Inferior parietal cortex (tissue), 1 donor: ENCODE data around the gene LCE7A.

Experiments used
- DNase-seq: peaks from one replicate; pipeline ENCODE4 v3.0.0-alpha.2; 2016; ENCODE audit errors: extremely low spot score

The LCE7A gene

DNA sequence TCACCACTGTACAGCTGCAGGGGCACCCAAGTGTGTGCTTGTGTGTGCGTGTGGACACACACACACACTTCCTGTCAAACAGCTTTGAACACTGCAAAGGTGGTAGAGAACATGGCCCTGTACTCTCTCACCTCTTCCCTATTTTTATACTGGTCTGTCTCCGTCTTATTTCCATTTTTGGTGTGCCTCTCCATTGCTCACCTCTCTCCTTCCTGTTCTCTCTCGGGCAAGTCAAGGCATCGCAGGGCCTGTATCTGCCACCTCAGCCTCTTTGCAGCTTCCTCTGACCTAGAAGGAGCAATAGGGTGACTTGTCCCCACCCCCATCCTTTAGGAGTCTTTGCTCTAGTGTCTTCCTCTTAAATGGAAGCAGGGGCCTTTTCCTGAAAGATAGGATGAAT is 20.5 kb downstream of the LCE7A start:
- DNase-seq = no peak

DNA sequence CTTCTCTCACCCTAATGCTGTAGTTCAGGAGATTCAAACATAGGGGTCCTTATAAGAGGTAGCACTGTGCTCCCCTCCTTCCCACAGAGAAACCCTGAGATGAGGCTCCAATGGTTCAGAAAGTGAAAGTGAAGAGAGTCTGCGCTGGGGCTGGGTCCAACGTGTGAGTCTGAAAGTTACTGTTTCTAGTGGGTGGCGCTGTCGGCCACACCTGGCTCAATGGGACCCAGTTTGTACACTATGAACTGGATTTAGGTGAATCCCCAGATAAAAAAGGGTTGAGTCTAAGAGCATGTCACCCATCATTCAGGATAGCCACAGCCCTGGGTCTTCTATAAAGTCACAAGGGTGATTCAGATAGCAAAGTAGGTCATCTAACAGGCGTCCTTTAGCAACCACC is 21.1 kb downstream of the LCE7A start:
- DNase-seq = no peak

DNA sequence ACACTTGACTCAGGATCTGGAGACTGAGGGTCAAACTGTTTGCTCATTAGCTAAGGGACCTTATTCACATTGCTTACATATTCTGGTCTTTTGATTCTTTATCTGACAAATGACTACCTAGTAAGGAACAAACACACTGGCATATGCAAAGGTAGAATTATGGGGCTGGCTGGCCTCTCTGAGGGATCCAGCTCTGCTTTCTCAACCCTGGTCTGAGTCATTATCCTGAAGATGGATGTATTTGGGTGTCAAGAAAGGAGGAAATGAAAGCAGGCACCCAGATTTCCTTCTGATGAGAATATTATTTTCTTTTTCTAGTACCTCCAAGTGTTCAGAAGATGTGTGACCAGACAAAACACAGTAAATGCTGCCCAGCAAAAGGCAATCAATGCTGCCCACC is 24.3 kb downstream of the LCE7A start:
- DNase-seq = no peak

DNA sequence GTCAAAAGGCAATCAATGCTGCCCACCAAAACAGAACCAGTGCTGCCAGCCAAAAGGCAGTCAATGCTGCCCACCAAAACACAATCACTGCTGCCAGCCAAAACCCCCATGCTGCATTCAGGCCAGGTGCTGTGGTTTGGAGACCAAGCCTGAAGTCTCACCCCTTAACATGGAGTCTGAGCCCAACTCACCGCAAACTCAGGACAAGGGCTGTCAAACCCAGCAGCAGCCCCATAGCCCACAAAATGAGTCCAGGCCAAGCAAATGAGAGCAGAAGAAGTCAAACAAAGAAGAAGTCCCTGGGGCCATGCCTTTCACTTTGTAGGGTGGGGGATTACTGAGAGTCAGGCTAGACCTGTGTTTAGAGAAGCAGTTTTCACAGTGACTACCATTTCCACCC is 24.7 kb downstream of the LCE7A start:
- no peak for DNase-seq

GRCh38 chr1:152884966-152885624 is 25.3 kb downstream of the LCE7A start:
- no peak for DNase-seq

- no peak for DNase-seq
These were observed 26.3 kb downstream of the LCE7A start for GRCh38 chr1:152886085-152886484.

DNA sequence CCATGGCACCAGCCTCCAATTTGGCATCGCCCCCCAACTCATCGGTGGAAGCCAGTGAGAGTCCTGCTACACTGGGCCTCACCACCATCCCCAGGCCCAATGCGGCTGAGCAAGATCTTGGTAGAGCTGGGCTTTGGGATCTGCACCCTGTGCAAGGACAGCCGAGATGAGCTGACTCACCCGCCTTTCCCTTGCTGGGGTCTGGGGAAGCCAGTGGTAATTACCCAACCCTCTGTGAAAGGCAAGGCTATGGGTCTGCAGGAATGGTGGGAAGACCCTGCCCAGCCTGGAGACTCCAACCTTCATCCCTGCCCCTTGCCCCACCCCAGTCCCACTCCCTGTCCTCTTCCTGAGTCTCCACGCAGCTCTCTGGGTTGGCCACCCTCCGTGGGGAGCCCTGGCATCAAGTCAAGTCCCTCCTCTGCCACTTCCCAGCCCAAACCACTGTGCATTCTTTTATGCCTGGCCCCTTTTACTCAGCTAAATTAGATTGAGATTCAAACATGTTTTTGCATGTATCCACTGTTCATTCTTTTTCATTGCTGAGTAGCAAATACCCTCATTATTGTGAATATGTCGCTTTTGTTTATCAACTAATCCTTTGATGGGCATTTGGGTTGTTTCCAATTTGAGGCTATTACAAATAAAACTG is 27.1 kb downstream of the LCE7A start:
- no peak for DNase-seq

- DNase-seq = no peak
These were observed 28.3 kb downstream of the LCE7A start for GRCh38 chr1:152888126-152888525.

DNA sequence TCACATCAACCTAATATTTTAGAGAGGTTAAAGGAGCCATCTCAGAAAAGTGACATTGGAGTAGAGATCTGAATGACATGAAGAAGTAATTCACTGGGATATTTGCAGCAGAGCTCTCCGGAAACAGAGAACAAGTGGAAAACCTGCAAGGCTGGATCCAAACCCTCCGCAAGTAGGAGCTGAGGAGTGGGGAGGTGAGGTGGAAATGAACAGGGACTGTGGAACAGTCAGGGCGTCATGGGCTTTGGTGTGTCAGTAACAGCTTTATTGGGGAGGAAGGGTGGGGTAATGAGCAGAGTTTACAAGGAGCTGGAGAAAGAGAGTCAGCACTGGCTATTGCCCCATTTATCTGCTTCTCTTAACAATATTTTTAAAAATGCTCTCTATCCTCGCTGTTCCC is 39.2 kb downstream of the LCE7A start:
- no peak for DNase-seq

DNA sequence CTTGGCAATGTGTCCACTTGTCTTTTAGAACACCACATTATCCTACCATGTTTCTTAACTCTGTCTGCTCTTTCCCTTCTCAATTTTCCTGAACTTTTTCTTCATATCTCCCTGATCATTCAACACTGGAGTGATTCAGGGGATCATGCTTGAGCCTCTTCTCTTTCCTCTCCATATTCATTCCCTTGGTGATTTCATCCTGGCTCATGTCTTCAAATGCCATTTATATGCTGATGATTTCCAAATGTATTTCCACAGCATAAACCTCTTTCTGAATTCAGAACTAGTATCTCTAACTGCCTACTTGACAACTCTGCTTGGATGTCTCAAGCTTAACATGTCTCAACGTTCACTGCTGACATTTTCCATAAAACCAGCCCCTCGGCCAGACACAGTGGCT is 40.1 kb downstream of the LCE7A start:
- DNase-seq = no peak

DNA sequence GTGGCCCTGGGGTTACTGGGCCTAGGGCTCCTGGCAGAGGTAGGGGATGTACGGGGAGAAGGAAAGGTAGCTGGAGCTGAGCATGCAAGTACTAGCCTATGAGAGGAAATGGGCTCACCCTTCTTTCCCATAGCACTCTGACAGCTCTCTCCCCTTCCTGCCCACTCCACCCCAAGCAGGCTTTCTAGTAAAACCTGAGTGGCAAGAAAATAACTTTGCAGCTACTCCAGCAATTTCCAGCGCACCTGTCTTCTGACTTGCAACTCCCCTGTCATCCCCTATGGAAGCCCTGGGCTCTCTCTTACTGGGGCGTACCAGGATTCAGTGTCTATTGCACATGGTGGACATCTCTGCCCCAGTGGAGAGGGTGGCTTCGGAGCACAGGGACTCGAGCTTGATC is 41.8 kb downstream of the LCE7A start:
- DNase-seq = no peak

- no peak for DNase-seq
These were observed 42.8 kb downstream of the LCE7A start for GRCh38 chr1:152902636-152903035.

- no peak for DNase-seq
These were observed 45.1 kb downstream of the LCE7A start for GRCh38 chr1:152904688-152905440.

- no peak for DNase-seq
These were observed 46.3 kb downstream of the LCE7A start for GRCh38 chr1:152906023-152906565.

- DNase-seq = no peak
These were observed 48.1 kb downstream of the LCE7A start, which contains the start of gene IVL for GRCh38 chr1:152907686-152908601. Gene IVL (plus strand): TSS chr1:152908546. CDS start chr1:152909798, 1,252 bp downstream.

GRCh38 chr1:152909206-152909605 is 49.4 kb downstream of the LCE7A start:
- DNase-seq = no peak
